IPS-11a (cell line): ENCODE measurements around the gene LDB2.

ENCODE experiments used
- H3K4me3 ChIP-seq: one replicate; pipeline ENCODE4 v1.5.1; 2013; ENCODE audit warnings: low read depth, low read length, control low read depth

The LDB2 gene

GRCh38 chr4:16760617-16761363 lies 137.7 kb downstream of the LDB2 start:
- H3K4me3 ChIP-seq: no peak overlapping the region

- no peak overlapping the region for H3K4me3 ChIP-seq
Measured at GRCh38 chr4:16759931-16760582, 138.4 kb downstream of the LDB2 start.

- no peak overlapping the region for H3K4me3 ChIP-seq
Measured at GRCh38 chr4:16758816-16759215, 139.6 kb downstream of the LDB2 start.

GRCh38 chr4:16758255-16758654 lies 140.2 kb downstream of the LDB2 start:
- no peak overlapping the region for H3K4me3 ChIP-seq

GRCh38 chr4:16757080-16757521 lies 141.3 kb downstream of the LDB2 start:
- H3K4me3 ChIP-seq: no peak overlapping the region

- no peak overlapping the region for H3K4me3 ChIP-seq
Measured at GRCh38 chr4:16754104-16754503, 144.3 kb downstream of the LDB2 start.

GRCh38 chr4:16752150-16752549 lies 146.3 kb downstream of the LDB2 start:
- no peak overlapping the region for H3K4me3 ChIP-seq

GRCh38 chr4:16750882-16751642 lies 147.4 kb downstream of the LDB2 start:
- H3K4me3 ChIP-seq: no peak overlapping the region

GRCh38 chr4:16750216-16750615 lies 148.2 kb downstream of the LDB2 start:
- H3K4me3 ChIP-seq: no peak overlapping the region

- H3K4me3 ChIP-seq: no peak overlapping the region
Measured at GRCh38 chr4:16745887-16746286, 152.6 kb downstream of the LDB2 start.

GRCh38 chr4:16745009-16745635 lies 153.3 kb downstream of the LDB2 start:
- H3K4me3 ChIP-seq: no peak overlapping the region

GRCh38 chr4:16741287-16741686 lies 157.2 kb downstream of the LDB2 start:
- no peak overlapping the region for H3K4me3 ChIP-seq

GRCh38 chr4:16739997-16740624 lies 158.3 kb downstream of the LDB2 start:
- no peak overlapping the region for H3K4me3 ChIP-seq

- no peak overlapping the region for H3K4me3 ChIP-seq
Measured at GRCh38 chr4:16738558-16738957, 159.9 kb downstream of the LDB2 start.

GRCh38 chr4:16733509-16733908 lies 164.9 kb downstream of the LDB2 start:
- no peak overlapping the region for H3K4me3 ChIP-seq

- no peak overlapping the region for H3K4me3 ChIP-seq
Measured at GRCh38 chr4:16732741-16733140, 165.7 kb downstream of the LDB2 start.

- H3K4me3 ChIP-seq: no peak overlapping the region
Measured at GRCh38 chr4:16731776-16732380, 166.6 kb downstream of the LDB2 start.

- no peak overlapping the region for H3K4me3 ChIP-seq
Measured at GRCh38 chr4:16730522-16731205, 167.8 kb downstream of the LDB2 start.

GRCh38 chr4:16729336-16729735 lies 169.1 kb downstream of the LDB2 start:
- no peak overlapping the region for H3K4me3 ChIP-seq

- H3K4me3 ChIP-seq: no peak overlapping the region
Measured at GRCh38 chr4:16728849-16729248, 169.6 kb downstream of the LDB2 start.
